Measurements from ENCODE around the gene VGLL1. TPM values are rescaled to one million over a fixed set of nuclear protein-coding genes. Genes with fewer than 3 reads are reported as not detected.

VGLL1 gene
- total RNA-seq, 1 donor from 2014 or later: not detected

- no peaks in the 10 kb centered on the region for H3K36me3 ChIP-seq
- H3K4me3 ChIP-seq: no peak overlapping the region
- DNase-seq (ENCODE audit: extremely low spot score in 2 of 2): no peak
- TF ChIP-seq POLR2A (IDR thresholded peaks at IDR 0.05): no peak
- TF ChIP-seq, protein P1, sequence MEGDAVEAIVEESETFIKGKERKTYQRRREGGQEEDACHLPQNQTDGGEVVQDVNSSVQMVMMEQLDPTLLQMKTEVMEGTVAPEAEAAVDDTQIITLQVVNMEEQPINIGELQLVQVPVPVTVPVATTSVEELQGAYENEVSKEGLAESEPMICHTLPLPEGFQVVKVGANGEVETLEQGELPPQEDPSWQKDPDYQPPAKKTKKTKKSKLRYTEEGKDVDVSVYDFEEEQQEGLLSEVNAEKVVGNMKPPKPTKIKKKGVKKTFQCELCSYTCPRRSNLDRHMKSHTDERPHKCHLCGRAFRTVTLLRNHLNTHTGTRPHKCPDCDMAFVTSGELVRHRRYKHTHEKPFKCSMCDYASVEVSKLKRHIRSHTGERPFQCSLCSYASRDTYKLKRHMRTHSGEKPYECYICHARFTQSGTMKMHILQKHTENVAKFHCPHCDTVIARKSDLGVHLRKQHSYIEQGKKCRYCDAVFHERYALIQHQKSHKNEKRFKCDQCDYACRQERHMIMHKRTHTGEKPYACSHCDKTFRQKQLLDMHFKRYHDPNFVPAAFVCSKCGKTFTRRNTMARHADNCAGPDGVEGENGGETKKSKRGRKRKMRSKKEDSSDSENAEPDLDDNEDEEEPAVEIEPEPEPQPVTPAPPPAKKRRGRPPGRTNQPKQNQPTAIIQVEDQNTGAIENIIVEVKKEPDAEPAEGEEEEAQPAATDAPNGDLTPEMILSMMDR (IDR thresholded peaks at IDR 0.05): peak in 1 of 3 experiments; percentile 23
- intact Hi-C loops (cut with DNase I): loop anchor here (5.0 kb wide), 1 partner anchor 80 kb away; the partner anchor contains the start of gene HTATSF1
- H3K27me3 ChIP-seq: no peaks in the 10 kb centered on the region
- no peak overlapping the region for H3K27ac ChIP-seq
- H3K4me1 ChIP-seq: no peaks in the 10 kb centered on the region
- H3K9me3 ChIP-seq: no peaks in the 10 kb centered on the region
Measured at GRCh38 chrX:136577552-136577951, 45.5 kb downstream of the VGLL1 start.

- Histone ChIP-seq H3K27me3 (no peaks in the 10 kb centered on the region), H3K4me1 (no peaks in the 10 kb centered on the region), H3K4me3 (no peak overlapping the region), H3K9me3 (no peaks in the 10 kb centered on the region), H3K36me3 (no peaks in the 10 kb centered on the region), H3K27ac (no peak overlapping the region)
- intact Hi-C loops (cut with DNase I): no loop called here
- DNase-seq (ENCODE audit: extremely low spot score in 2 of 2): no peak
- TF ChIP-seq, protein P1 (IDR thresholded peaks at IDR 0.05): no peak
- no peak for TF ChIP-seq POLR2A (IDR thresholded peaks at IDR 0.05)
- no peak for TF ChIP-seq POLR2AphosphoS5 (IDR thresholded peaks at IDR 0.05; ENCODE audit: insufficient read depth in 1 of 2, low read depth in 1 of 2)
Measured at GRCh38 chrX:136580316-136580715, 48.3 kb downstream of the VGLL1 start.

- no peak overlapping the region for H3K27ac ChIP-seq
- TF ChIP-seq POLR2A (IDR thresholded peaks at IDR 0.05) (no peak), POLR2AphosphoS5 (IDR thresholded peaks at IDR 0.05; ENCODE audit: insufficient read depth in 1 of 2, low read depth in 1 of 2) (no peak)
- TF ChIP-seq, protein P1 (IDR thresholded peaks at IDR 0.05): no peak
Measured at GRCh38 chrX:136582624-136583023, 50.6 kb downstream of the VGLL1 start.

GRCh38 chrX:136584545-136584944 is 52.5 kb downstream of the VGLL1 start:
- Histone ChIP-seq H3K27ac (no peak overlapping the region), H3K9me3 (no peaks in the 10 kb centered on the region), H3K4me3 (no peak overlapping the region), H3K27me3 (no peaks in the 10 kb centered on the region), H3K36me3 (no peaks in the 10 kb centered on the region), H3K4me1 (no peaks in the 10 kb centered on the region)
- no peak for DNase-seq (ENCODE audit: extremely low spot score in 2 of 2)
- TF ChIP-seq, protein P1 (IDR thresholded peaks at IDR 0.05): no peak
- TF ChIP-seq POLR2AphosphoS5 (IDR thresholded peaks at IDR 0.05; ENCODE audit: insufficient read depth in 1 of 2, low read depth in 1 of 2): no peak
- no peak for TF ChIP-seq POLR2A (IDR thresholded peaks at IDR 0.05)
- intact Hi-C loops (cut with DNase I): no loop called here

More at GRCh38 chrX:136582624-136583023, 50.6 kb downstream of the VGLL1 start:
- intact Hi-C loops (cut with DNase I): no loop called here
- H3K4me1 ChIP-seq: no peaks in the 10 kb centered on the region
- no peak overlapping the region for H3K4me3 ChIP-seq
- no peaks in the 10 kb centered on the region for H3K36me3 ChIP-seq
- H3K9me3 ChIP-seq: no peaks in the 10 kb centered on the region
- DNase-seq (ENCODE audit: extremely low spot score in 2 of 2): no peak
- H3K27me3 ChIP-seq: no peaks in the 10 kb centered on the region

- Histone ChIP-seq H3K27ac (no peak overlapping the region), H3K27me3 (no peaks in the 10 kb centered on the region), H3K4me1 (no peaks in the 10 kb centered on the region), H3K36me3 (no peaks in the 10 kb centered on the region), H3K4me3 (no peak overlapping the region), H3K9me3 (no peaks in the 10 kb centered on the region)
- intact Hi-C loops (cut with DNase I): no loop called here
- TF ChIP-seq POLR2AphosphoS5 (IDR thresholded peaks at IDR 0.05; ENCODE audit: insufficient read depth in 1 of 2, low read depth in 1 of 2): no peak
- TF ChIP-seq POLR2A (IDR thresholded peaks at IDR 0.05): no peak
- TF ChIP-seq, protein P1 (IDR thresholded peaks at IDR 0.05): no peak
- DNase-seq (ENCODE audit: extremely low spot score in 2 of 2): no peak
Measured at GRCh38 chrX:136585262-136585661, 53.2 kb downstream of the VGLL1 start.
